Measurements from ENCODE around the gene EGLN2.
A peak's percentile ranks its signal among the peaks of the same experiment; 100 is the strongest.
"Not testable (repeated sequence)": the region's sequence is repeated elsewhere in the genome, so short reads cannot be mapped to it uniquely, and the experiment has no call there.

Gene EGLN2

DNA sequence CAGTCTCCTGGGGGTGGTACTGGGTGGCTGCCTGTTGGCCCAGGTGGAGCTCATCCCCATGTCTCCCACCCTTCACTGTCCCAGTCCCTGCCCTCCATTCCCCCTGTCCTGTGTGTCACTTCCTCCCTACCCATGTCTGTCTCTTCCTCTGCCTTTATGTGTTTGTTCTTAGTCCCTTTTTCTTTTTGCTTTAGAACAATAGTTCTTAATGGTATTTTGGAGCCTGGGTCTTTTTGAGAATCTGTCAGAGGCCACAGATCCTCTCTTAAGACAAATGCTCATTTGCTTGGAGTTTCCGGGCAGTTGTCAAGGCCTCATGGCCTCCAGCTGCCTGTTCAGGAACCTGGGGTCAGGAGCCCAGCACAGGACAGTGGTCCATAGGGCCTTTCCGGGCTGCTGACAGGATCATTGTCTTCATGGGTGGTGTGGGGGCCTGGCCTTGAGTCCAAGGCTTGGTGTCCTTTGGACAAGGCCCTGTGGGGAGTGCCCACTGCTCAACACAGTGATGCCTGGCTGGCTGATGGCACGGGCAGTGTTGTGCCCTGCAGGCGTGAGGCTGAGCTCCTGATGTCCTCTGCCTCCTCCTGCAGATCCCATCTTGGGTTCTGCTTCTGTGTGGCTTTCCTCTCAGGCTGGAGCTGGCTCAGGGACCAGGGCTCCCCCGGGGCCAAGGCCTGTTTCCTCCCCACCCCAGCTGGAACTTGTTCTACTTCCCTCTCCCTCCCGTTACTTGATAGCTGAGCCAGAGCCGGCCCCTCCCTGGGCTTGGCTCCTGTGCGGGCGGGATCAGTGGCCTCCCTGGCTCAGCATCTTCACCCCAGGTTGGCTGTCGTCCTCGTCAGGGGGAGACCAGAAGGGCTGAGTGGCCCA, 3.5 kb downstream of the EGLN2 start:
- DNase-seq = peak; percentile 29

- no peak for DNase-seq
Measured at GRCh38 chr19:40803170-40803856, 4.3 kb downstream of the EGLN2 start.

DNA sequence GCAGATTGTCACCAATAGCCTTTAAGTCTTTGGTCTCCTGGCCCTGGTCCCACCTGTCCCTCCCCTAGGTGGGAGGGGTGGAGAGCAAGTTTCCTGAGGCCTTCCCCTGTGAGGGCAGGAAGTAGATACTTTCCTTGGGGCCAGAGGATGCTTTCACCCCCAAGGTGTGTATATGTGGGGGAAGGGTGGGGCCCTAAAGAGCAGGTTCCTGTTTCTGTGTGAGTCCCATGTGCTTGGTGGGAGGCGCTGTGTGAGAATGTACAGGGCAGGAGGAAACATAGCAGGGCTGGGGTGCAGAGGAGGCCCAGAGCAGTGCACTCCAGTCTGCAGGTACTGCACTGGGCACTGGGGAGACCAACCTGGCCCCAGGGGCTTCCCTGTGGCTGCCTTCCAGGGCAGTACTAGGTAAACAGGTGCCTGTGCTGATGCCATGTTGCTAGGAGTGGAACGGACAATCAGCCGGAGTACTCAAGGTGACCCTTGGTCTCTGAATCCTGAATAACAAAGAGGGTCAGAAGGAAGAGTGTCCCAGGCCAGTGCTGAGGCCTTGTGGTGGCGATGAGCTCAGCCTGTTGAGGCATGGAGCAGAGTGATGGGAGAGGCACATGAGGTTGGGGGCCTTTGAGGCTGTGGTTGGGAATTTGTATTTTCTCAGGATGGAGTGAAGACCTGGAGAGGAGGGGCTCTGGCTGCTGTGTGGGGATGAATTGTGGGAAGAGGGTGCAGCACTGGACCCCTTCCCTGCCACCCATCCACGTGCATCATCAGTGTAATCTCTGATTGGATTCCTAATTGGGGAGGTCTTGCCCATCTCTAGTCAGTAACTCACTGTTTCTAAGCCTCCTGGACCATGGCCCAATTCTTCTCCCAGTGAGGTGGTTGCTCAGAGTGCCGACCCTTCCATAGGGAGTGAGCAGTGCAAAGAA, 5.1 kb downstream of the EGLN2 start:
- DNase-seq = peak; percentile 51

DNA sequence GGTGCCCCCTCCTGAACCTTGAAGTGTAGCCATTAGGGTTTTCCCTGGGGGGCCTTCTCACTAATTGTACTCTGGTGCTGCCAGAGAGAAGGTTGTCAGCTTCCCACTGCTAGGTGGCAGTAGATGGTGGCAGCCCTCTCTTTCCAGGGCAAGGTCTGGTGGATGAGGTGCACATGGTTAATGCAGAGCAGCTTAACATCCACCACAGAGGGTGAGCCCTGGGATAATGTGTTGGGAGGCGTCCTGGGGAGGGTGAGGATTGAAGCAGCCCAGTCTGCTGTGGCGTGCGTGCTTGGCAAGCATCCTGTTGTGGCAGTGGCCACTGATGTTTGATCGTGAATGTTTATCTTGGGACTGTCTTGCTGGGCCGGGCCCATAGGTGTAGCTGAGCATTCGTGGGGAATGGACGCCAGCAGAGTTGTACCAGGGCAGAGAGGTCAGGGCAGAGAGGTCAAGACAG, 5.8 kb downstream of the EGLN2 start:
- peak; percentile 34 for DNase-seq

- DNase-seq = no peak
Measured at GRCh38 chr19:40805258-40805868, 6.4 kb downstream of the EGLN2 start.

- peak; percentile 99 for DNase-seq
Measured at GRCh38 chr19:40806423-40807146, 7.6 kb downstream of the EGLN2 start.

GRCh38 chr19:40807147-40808020, 8.4 kb downstream of the EGLN2 start:
- DNase-seq = peak; percentile 43

- no peak for DNase-seq
Measured at GRCh38 chr19:40808021-40808325, 9.0 kb downstream of the EGLN2 start.

- no peak for DNase-seq
Measured at GRCh38 chr19:40808497-40808896, 9.5 kb downstream of the EGLN2 start.

- no peak for DNase-seq
Measured at GRCh38 chr19:40809358-40810086, 10.5 kb downstream of the EGLN2 start.

DNA sequence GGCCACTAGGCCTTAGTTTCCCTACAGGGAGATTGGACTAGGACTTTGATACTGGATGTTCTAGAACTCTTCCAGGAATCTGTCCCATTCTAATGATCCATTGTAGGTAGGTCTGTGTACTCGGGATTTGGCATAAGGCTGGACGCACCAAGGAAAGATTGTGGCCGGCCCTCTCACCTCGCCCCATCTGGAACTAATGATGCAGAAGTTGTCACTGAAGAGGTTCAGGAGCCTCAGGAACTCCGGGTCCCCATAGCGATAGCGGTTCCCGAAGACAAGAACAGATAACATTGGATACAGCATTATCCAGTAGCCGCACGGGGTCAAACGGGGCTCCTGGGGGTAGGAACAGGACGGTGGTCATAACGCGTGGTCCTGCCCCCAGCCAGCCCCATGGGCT, 11.2 kb downstream of the EGLN2 start:
- no peak for DNase-seq

- DNase-seq = peak; percentile 79
Measured at GRCh38 chr19:40810649-40811408, 11.8 kb downstream of the EGLN2 start.

GRCh38 chr19:40811478-40812341, 12.7 kb downstream of the EGLN2 start:
- peak; percentile 44 for DNase-seq

DNA sequence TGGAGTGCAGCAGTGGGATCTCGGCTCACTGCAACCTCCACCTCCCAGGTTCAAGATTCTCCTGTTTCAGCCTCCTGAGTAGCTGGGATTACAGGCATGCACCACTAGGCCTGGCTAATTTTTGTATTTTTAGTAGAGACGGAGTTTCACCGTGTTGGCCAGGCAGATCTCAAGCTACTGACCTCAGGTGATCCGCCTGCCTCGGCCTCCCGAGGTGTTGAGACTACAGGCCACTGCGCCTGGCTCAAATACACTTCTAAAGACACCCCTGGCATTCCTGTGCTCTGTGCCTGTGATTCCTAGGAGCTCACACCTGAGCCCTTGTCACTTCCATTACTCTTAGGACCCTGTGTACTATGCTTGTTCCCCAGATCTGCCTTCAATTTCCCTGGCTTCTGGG, 13.6 kb downstream of the EGLN2 start:
- not testable (repeated sequence) for DNase-seq

- no peak for DNase-seq
Measured at GRCh38 chr19:40813182-40813581, 14.2 kb downstream of the EGLN2 start.

DNA sequence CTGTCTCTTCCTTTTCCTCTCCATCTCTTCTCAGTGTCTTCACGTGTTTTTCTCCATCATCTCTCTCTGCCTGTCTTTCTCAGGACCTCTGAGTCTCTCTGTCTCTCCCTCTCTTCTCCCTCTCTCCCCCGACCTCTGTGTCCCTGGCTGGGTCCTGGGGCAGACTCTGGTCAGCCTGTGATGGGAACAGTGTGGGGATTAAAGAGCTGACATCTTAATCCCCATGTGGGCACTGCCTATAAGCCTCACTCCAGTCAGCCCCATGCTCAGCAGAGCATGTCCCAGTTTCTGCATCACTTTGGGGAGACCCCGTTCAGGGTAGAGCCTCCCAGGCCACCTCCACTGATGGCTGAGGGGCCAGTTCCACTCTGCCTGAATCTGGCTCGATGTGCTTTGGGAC, 16.2 kb downstream of the EGLN2 start:
- no peak for DNase-seq

DNA sequence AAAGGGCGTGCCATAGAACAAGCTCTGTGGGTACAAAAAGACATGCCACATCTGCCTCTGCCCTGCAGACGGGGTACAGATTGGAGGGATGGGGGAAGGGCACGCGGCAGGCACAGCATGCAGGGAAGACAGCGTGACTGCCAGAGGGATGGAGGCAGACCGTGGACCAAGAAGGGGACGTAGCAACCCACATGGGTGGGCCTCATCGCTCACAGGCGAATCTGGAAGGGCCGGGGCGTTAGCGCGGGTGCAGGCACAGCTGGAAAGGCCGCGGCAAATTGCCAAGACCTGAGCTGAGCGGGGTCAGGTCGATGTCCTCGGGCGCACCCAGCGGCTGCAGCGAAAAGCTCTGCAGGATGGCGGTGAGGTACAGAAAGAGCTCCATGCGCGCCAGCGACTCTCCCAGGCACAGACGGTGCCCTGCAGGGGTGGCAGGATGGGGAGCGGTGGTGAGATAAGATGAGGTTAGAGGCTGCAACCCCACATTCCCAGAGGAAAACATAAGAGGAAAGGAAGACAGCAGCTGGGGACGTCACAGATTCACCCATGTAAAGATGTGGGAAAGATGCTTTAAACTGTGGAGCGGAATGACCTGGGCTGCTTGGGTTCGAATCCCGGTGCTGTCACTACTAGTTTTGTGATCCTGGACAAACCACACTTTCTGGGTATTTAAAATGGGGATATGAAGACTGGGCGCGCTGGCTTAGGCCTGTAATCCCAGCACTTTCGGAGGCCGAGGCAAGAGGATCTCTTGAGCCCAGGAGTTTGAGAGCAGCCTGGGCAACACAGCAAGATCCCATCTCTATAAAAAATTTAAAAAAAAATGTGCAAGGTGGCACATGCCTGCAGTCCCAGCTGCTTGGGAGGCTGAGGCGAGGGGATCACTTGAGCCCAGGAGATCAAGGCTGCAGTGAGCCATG, 19.7 kb downstream of the EGLN2 start:
- peak; percentile 81 for DNase-seq

All from NCI-H69 (cell line).